ENCODE results near the gene MDH1B. TPM values are rescaled to one million over a fixed set of nuclear protein-coding genes. Genes with fewer than 3 reads are reported as not detected.
"Not testable (repeated sequence)": the region's sequence is repeated elsewhere in the genome, so short reads cannot be mapped to it uniquely, and the experiment has no call there.

MDH1B gene
- total RNA-seq, 1 experiment from 2014 or later: 2.2 TPM

DNA sequence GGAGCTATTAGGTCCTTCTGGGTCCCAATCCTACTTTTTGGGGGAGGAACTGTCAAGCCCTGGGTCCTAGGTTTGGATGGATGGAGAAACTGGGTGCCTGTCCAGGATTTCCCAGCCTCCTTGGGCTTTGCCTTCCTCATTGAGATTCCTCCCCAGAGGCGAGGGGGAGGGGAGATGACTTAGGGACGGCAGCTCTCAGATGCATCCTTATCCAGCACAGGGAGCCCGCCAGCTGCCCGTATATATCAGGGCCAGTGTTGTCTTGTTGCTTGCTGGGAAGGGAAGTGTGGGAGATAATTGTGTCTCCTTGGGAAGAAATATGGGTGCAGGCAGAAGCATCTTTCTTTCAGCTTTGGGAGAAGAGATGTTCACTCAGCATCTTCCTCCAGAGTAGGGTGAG, 49.9 kb downstream of the MDH1B start:
- in situ Hi-C loops (cut with HindIII; ENCODE audit: low pct_unique_long_range_greater_than_20kb, low sequenced_read_pairs): not testable (repeated sequence)

DNA sequence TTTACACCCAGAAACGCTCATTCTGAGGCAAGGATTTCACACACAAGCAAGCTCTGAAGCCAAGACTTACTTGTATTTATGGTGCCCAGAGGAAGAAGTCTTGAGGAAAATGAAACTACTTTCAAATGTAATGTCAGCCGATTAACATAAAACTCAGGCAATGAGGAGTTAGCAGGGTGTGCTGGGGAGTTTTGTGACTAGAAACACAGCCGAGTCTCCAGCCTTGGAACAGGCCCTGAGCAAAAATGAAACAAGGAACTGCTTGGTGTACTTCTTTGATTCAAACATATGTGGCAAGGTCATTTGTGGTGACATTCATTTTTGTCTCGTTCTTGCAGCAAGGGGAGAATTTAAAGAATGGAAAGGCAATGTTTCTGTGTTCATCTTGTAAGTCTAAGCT, 51.4 kb downstream of the MDH1B start:
- DNase-seq (ENCODE audit: low read depth, low spot score): no peak
- in situ Hi-C loops (cut with HindIII; ENCODE audit: low pct_unique_long_range_greater_than_20kb, low sequenced_read_pairs): no loop called here

More for the DNA sequence above, 49.9 kb downstream of the MDH1B start:
- DNase-seq (ENCODE audit: low read depth, low spot score): not testable (repeated sequence)

DNA sequence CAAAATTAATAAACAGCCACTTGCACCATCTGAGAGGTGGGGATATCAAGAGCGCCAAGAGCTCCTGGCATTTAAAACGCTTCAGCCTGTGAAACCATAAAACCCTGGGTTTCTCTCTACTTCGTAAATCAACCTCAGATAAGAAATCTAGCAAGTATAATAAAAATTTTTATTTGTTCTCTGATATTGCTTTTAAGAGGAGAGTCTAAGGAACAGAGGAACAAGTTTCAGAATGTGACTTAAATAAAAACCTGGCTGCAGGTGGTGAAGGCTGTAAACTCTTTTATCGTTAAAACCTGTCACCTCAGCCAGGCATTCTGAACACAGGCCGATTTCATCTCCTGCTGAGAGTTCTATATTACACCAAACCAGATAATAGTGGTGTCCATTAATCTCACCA, 56.8 kb downstream of the MDH1B start:
- in situ Hi-C loops (cut with HindIII; ENCODE audit: low pct_unique_long_range_greater_than_20kb, low sequenced_read_pairs): no loop called here
- DNase-seq (ENCODE audit: low read depth, low spot score): no peak

DNA sequence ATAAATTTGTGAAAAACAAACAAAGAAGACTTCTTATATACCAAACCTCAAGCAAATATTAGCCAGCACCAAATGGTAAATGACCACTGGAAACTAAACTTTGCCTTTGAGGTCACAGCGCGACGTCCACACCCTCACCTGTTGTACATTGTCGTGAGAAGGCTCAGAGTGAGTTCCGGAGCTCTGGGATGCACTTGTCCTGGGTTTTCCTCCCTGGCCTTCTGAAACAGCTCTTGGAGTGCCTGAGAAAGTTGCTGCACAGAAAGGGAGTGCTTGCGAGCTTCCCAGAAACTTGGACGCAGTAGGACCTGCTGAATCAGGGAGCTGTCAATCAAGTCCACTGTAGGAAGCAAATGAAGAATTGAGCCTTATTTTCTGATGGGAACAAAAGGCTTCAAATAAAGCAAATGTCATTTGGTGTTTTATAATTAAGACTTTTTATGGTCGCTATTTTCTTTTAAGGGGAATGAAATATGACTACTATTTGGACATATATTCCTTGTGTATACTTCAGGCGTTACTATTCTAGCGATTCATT, 57.9 kb downstream of the MDH1B start:
- no peak for DNase-seq (ENCODE audit: low read depth, low spot score)
- in situ Hi-C loops (cut with HindIII; ENCODE audit: low pct_unique_long_range_greater_than_20kb, low sequenced_read_pairs): no loop called here

DNA sequence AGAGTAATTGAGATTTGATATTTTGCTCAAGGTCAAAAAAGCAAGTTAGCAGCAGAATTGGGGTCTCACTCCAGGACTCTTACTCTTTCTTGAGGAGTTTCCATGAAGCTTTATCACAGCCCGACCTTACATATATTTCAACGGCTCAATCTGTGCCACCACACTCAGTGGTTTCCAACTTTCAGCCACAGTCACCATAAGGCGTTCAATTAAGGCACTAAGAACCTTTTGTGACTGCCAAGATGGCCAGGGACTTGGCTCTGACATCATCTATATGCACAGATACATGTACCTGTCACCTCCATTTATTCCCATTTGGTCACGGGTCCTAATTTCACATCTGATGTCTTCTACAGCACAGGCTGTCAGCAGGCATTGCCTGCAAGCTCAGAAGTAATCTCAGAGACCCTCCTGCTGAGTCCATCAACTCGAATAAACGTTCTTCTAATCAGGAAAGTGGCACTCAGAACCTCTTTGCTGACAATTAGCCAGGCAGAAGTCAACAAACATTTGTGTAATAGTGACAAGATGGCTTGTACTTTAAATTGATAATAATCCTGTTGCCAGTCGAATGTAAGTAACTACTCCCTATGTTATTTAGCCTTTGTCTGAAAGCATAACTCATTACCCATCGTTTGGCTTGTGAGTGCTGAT, 63.0 kb downstream of the MDH1B start:
- DNase-seq (ENCODE audit: low read depth, low spot score): no peak
- in situ Hi-C loops (cut with HindIII; ENCODE audit: low pct_unique_long_range_greater_than_20kb, low sequenced_read_pairs): no loop called here

DNA sequence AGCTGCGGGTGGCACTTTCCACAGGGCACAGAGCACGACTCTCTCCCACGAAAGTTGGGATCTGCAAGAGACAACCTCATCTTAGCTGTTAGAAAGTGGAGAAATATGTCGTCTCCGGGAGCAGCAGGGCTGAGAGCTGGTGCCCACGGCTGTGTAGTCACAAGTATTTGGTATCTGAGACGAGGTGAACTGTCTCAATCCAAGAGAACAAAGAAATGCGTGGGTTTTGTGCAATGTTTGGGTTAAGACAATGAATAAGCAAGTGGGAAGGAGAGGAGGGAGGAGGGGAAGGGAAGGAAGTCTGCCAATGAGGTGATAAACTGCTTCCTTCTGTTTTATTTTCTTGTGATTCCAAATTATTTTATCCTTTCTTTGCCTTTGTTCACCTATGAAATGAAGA, 65.0 kb downstream of the MDH1B start:
- in situ Hi-C loops (cut with HindIII; ENCODE audit: low pct_unique_long_range_greater_than_20kb, low sequenced_read_pairs): no loop called here

DNA sequence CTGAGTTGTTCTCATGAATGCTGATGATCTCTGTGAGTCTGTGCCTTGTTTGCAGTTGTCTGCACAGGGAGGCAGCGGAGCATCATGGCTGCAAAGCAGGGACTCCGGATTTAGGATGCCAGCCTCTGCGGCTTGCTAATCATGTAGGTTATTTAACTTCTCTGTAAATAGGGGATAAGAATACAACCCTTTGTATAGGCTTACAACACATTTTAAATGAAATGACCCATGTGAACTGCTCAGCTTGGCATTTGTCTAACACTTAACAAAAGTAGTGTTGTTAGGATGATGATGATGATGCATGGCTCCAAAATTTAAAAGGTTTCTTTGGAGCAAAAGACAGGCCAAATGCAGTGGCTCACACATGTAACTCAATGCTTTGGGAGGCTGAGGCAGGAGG, 66.3 kb downstream of the MDH1B start:
- in situ Hi-C loops (cut with HindIII; ENCODE audit: low pct_unique_long_range_greater_than_20kb, low sequenced_read_pairs): no loop called here
- peak; percentile 59 for DNase-seq (ENCODE audit: low read depth, low spot score)

More for the DNA sequence above, 65.0 kb downstream of the MDH1B start:
- no peak for DNase-seq (ENCODE audit: low read depth, low spot score)

DNA sequence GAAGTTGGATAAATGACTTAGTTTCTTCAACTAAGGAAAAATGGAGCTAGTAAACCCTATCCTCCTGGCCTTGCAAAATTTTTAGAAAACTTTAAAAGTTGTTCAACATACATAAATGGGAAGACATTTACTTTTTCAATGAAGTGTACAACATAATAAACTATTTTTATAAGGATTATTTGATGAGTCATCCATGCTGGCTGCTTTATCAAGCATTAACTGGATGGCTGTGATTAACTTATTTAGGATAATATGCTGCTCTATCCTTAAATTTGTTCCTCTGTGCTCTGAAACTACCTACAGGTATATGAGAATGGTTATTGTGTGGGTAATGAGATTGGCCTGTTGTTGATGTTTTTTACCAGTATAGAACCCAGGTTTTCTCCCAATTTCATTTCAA, 68.2 kb downstream of the MDH1B start:
- no peak for DNase-seq (ENCODE audit: low read depth, low spot score)
- in situ Hi-C loops (cut with HindIII; ENCODE audit: low pct_unique_long_range_greater_than_20kb, low sequenced_read_pairs): no loop called here

DNA sequence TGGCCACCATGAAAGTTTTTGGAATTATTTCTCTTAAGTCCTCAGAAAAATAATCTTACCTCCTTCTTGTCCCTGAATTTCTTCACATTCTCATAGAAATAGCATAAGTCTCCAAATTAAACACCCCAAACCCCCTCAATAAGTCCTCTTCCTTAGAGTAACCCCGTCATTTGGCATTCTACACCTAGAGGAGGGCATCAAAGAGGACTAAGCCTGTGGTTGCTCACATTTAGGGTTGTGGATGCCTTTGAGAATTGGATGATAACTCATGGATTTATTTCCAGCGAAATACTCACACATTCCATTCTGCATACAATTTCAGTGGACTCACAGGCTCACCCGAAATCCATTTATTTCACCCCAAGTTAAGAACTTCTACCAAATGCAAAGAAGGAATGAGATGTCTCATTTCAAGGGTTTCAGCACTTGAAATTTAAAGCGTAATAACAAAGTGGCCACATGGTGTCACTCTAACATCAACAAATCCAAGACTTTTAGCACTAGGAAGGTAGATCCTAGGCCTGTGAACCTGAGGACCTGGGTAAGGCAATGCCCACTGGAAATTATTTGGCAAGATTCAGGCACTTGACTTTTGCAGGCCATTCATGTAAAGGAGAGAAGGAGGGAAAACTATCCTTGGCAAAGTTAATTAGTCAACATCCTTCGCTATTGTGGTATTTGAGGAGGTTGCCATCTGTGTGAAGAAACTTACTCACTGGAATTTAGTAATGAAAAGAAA, 71.6 kb downstream of the MDH1B start:
- in situ Hi-C loops (cut with HindIII; ENCODE audit: low pct_unique_long_range_greater_than_20kb, low sequenced_read_pairs): no loop called here
- DNase-seq (ENCODE audit: low read depth, low spot score): peak; percentile 79

DNA sequence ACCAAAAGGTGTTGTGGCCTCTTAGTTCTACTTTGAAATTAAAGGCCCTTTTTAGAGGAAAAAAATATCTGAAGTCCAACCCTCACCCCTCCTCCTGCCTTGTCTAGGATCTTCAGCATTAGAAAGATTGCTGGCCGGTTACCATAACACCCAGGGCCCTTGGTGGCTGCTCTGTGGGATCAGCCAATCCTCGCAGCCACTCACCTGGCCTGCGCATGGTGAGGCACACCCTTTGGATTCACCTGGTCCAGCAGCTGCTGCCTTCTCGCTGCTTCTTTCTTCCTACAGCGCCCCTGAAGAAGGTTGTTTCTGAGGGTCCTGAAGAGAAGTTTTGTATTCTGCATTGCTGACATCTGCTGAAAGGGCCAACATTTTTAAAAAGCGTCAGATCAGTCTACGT, 72.2 kb downstream of the MDH1B start:
- in situ Hi-C loops (cut with HindIII; ENCODE audit: low pct_unique_long_range_greater_than_20kb, low sequenced_read_pairs): no loop called here
- no peak for DNase-seq (ENCODE audit: low read depth, low spot score)

DNA sequence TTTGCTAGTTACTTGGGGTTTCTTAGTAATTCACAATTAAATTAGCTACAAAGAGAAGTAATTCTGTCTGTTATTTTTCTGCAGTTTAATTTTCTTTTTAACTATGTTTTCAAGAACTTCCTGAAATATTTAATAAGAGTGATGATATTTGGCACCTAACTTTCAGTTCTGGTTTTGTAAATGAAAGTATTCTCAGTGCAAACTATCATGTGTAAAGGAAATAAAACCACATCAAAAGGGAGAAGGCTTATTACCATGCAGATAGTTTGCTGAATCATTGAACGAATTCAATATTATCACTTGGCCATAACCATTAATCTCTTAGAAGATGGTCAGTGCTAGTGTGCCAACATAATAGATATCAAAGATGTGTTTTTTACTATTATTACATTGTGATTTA, 76.1 kb downstream of the MDH1B start:
- in situ Hi-C loops (cut with HindIII; ENCODE audit: low pct_unique_long_range_greater_than_20kb, low sequenced_read_pairs): no loop called here
- DNase-seq (ENCODE audit: low read depth, low spot score): no peak

DNA sequence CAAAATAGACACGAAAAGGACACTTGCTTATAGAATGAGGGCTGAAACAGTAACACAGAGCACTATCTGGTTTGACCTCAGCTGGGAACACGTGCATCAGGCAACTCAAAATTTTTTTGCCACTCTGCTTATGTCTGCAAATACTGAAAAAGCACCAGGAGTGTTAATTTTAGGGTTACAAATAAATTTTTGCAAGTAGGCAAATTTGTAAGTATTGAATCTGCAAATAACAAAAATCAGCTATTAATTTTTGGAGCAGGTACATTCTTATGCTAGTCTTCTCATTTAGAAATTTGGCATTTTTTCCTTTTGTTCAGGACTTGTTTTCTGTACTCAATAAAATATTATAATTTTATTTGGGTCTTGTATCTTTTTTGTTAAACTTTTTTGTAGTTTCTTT, 76.7 kb downstream of the MDH1B start:
- DNase-seq (ENCODE audit: low read depth, low spot score): no peak
- in situ Hi-C loops (cut with HindIII; ENCODE audit: low pct_unique_long_range_greater_than_20kb, low sequenced_read_pairs): no loop called here

Small RNA genes lying within 50 kb of the gene (small RNA-seq; reads per million reads assigned to genes)
- gene MIR3130-2 (0 reads per million in 2 experiments), gene RF00019 (0 reads per million in 2 experiments)

Other genes with a start within 250 kb of the MDH1B start
- gene FAM237A, start 122.8 kb downstream of the MDH1B start, total RNA-seq (2014; rRNA removed; shearing (Covaris generic)): not detected in 2 replicates
- gene DYTN, start 46.9 kb downstream of the MDH1B start, total RNA-seq (2014; rRNA removed; shearing (Covaris generic)): not detected in 2 replicates
- 108 and 115 TPM in 2 replicates for gene FASTKD2, start 278 bp upstream of the MDH1B start, total RNA-seq (2014; rRNA removed; shearing (Covaris generic))
- gene CPO, start 174.2 kb upstream of the MDH1B start, total RNA-seq (2014; rRNA removed; shearing (Covaris generic)): not detected in 2 replicates